HepG2 (cell line): ENCODE measurements around the gene ANKS4B. TPM values are rescaled to one million over a fixed set of nuclear protein-coding genes. Genes with fewer than 3 reads are reported as not detected.

ENCODE experiments used
- ATF1 ChIP-seq: IDR thresholded peaks from 2 replicates; pipeline ENCODE4 v1.6.1; 2016; ENCODE audit warnings: mild to moderate bottlenecking, control low read depth
- CCDC6 ChIP-seq: sonication (generic); formaldehyde crosslinking; IDR thresholded peaks from 2 replicates; pipeline ENCODE4 v1.8.1; 2022; ENCODE audit warnings: mild to moderate bottlenecking, missing genetic modification reagents, moderate library complexity
- EEA1 ChIP-seq: sonication (generic); formaldehyde crosslinking; IDR thresholded peaks from 2 replicates; pipeline ENCODE4 v1.5.1; 2020; ENCODE audit warnings: mild to moderate bottlenecking, missing genetic modification reagents, borderline replicate concordance
- HDAC2 ChIP-seq: sonication (generic); formaldehyde crosslinking; IDR thresholded peaks from 2 replicates; pipeline ENCODE4 v1.4.0; 2020; ENCODE audit warnings: missing genetic modification reagents
- HES4 ChIP-seq: sonication (generic); formaldehyde crosslinking; IDR thresholded peaks from 2 replicates; pipeline ENCODE4 v1.9.0; 2021; ENCODE audit warnings: mild to moderate bottlenecking, missing genetic modification reagents, borderline replicate concordance
- HNF4G ChIP-seq, 2 experiments: sonication (generic) in 1 of 2; formaldehyde crosslinking in 1 of 2; IDR thresholded peaks; 2 replicates each; pipeline versions ENCODE4 v1.4.0 to v1.6.1; 2011 to 2020; ENCODE audit warnings: borderline replicate concordance in 2 of 2, low read depth in 2 of 2, mild to moderate bottlenecking in 2 of 2, low read length in 1 of 2, missing genetic modification reagents in 1 of 2, moderate library complexity in 1 of 2
- HNRNPL ChIP-seq: fragments of 200-400 bp; formaldehyde crosslinking; IDR thresholded peaks from 2 replicates; pipeline ENCODE4 v1.6.1; 2017; ENCODE audit warnings: mild to moderate bottlenecking, low read depth, low read length
- ISX ChIP-seq: sonication (generic); formaldehyde crosslinking; conservative IDR thresholded peaks from 2 replicates; pipeline ENCODE4 v1.5.0; 2020; ENCODE audit warnings: missing genetic modification reagents
- KAT7 ChIP-seq: IDR thresholded peaks from 2 replicates; pipeline ENCODE4 v1.6.1; 2018; ENCODE audit warnings: borderline replicate concordance, missing compliant biosample characterization
- KLF12 ChIP-seq: sonication (generic); formaldehyde crosslinking; IDR thresholded peaks from 2 replicates; pipeline ENCODE4 v1.4.0; 2020; ENCODE audit warnings: missing genetic modification reagents, borderline replicate concordance
- NR2F6 ChIP-seq, 2 experiments: IDR thresholded peaks; 2 replicates each; pipeline ENCODE4 v1.6.1; 2016; ENCODE audit warnings: antibody characterized with exemption in 1 of 2, mild to moderate bottlenecking in 1 of 2
- PHF8 ChIP-seq: sonication (generic); formaldehyde crosslinking; IDR thresholded peaks from 2 replicates; pipeline ENCODE4 v1.5.0; 2020; ENCODE audit warnings: missing genetic modification reagents
- RBM22 ChIP-seq: fragments of 200-400 bp; formaldehyde crosslinking; optimal IDR thresholded peaks from 2 replicates; pipeline ENCODE3; 2017; ENCODE audit warnings: mild to moderate bottlenecking, low read length, moderate library complexity
- REXO4 ChIP-seq: sonication (generic); formaldehyde crosslinking; IDR thresholded peaks from 2 replicates; pipeline ENCODE4 v1.8.0; 2022; ENCODE audit warnings: missing genetic modification reagents, mild to moderate bottlenecking, borderline replicate concordance
- RFXANK ChIP-seq: IDR thresholded peaks from 2 replicates; pipeline ENCODE4 v1.6.1; 2016
- THAP11 ChIP-seq: IDR thresholded peaks from 2 replicates; pipeline ENCODE4 v1.6.1; 2016; ENCODE audit warnings: missing biosample characterization, missing genetic modification reagents
- ZNF296 ChIP-seq: sonication (generic); formaldehyde crosslinking; conservative IDR thresholded peaks from 2 replicates; pipeline ENCODE4 v1.5.0; 2020; ENCODE audit warnings: mild to moderate bottlenecking, missing genetic modification reagents
- ZNF337 ChIP-seq: sonication (generic); formaldehyde crosslinking; IDR thresholded peaks from 2 replicates; pipeline ENCODE4 v1.5.1; 2020; ENCODE audit warnings: missing genetic modification reagents, low read depth, mild to moderate bottlenecking, borderline replicate concordance
- ZNF460 ChIP-seq: sonication (generic); formaldehyde crosslinking; IDR thresholded peaks from 2 replicates; pipeline ENCODE4 v1.5.1; 2020; ENCODE audit warnings: missing genetic modification reagents, mild to moderate bottlenecking, borderline replicate concordance
- ZNF496 ChIP-seq: sonication (generic); formaldehyde crosslinking; IDR thresholded peaks from 2 replicates; pipeline ENCODE4 v1.8.1; 2023; ENCODE audit warnings: mild to moderate bottlenecking, moderate library complexity, missing genetic modification reagents; ENCODE audit not compliant: insufficient replicate concordance
- ZNF572 ChIP-seq: sonication (generic); formaldehyde crosslinking; IDR thresholded peaks from 2 replicates; pipeline ENCODE4 v1.5.1; 2020; ENCODE audit warnings: mild to moderate bottlenecking, missing genetic modification reagents
- polyA plus RNA-seq, 8 experiments: library from polyadenylated mRNA; depleted of rRNA in 3 of 8; stranded (reverse) in 7 of 8; unstranded in 1 of 8; fragments of >200 nt; fragmentation: Illumina TruSeq in 4 of 8; extraction: Trizol in 4 of 8; gene quantifications; 2 replicates each; pipeline versions ENCODE4 v1.2.1 to v1.2.3, GENCODE V29; 2011 to 2016; ENCODE audit warnings: low read depth in 4 of 8, missing spikeins in 1 of 8, mixed read lengths in 1 of 8; ENCODE audit not compliant: insufficient read depth in 1 of 8
- total RNA-seq, 5 experiments: library from RNA; depleted of rRNA; stranded (reverse); fragments of >200 nt; fragmentation: Illumina TruSeq; extraction: Trizol; gene quantifications; 2 replicates each; pipeline ENCODE4 v1.2.3, GENCODE V29; 2016; ENCODE audit warnings: low read depth in 1 of 5
- TF ChIP-seq, protein P1 (sequence below): fragments of 450-650 bp; IDR thresholded peaks from 2 replicates; pipeline ENCODE4 v1.6.1; 2016
- TF ChIP-seq, protein P2 (sequence below), 2 experiments: fragments of 450-650 bp in 1 of 2; sonication (generic) in 1 of 2; formaldehyde crosslinking; IDR thresholded peaks; 2 replicates each; pipeline versions ENCODE4 v1.5.0 to v1.8.0; 2020 to 2022; ENCODE audit warnings: mild to moderate bottlenecking in 1 of 2, missing genetic modification reagents in 1 of 2
- TF ChIP-seq, protein P3 (sequence below): sonication (generic); formaldehyde crosslinking; IDR thresholded peaks from 2 replicates; pipeline ENCODE4 v1.4.0; 2020; ENCODE audit warnings: missing genetic modification reagents
- TF ChIP-seq, protein P4 (sequence below): sonication (generic); formaldehyde crosslinking; IDR thresholded peaks from 2 replicates; pipeline ENCODE4 v1.4.0; 2020; ENCODE audit warnings: low read depth, mild to moderate bottlenecking, missing genetic modification reagents

The ANKS4B gene
- total and polyA plus RNA-seq, 2 of the 13 experiments (the other 11 are each of a cell fraction or from before 2014, with no cell fraction given): 6.5 to 30.0 TPM

DNA sequence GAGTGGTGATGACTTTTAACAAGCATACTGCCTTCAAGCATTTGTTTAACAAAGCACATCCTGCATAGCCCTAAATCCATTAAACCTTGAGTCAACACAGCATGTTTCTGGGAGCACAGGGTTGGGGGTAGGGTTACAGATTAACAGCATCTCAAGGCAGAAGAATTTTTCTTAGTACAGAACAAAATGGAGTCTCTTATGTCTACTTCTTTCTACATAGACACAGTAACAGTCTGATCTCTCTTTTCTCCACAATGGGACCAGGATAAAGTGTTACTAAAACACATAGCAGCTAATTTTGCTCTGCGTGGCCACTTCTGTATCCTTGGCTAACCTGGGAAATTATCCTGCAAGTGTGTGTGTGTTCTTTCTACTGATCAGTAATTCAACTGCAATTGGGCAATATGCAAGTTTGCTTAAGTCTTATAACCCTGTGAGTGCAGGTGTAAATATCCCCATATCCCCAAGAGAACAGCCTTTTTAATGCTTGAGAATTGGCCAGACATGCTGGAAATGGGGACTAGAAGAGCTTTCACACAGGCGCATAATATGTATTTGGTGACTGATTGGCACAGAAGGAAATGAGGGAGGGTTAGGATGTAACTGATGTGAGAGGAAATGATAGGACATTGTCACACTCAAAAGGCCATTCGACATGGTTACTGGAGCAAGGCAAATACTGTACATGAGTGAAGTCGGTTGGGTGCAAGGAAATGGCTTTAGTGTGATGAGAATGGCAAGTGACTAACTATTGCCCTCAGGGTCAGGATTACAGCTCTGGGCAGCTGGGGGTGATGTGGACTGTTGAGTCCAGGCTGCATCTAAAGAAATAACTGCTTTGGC is 10.8 kb upstream of the ANKS4B start (continued):
- TF ChIP-seq, protein P1, sequence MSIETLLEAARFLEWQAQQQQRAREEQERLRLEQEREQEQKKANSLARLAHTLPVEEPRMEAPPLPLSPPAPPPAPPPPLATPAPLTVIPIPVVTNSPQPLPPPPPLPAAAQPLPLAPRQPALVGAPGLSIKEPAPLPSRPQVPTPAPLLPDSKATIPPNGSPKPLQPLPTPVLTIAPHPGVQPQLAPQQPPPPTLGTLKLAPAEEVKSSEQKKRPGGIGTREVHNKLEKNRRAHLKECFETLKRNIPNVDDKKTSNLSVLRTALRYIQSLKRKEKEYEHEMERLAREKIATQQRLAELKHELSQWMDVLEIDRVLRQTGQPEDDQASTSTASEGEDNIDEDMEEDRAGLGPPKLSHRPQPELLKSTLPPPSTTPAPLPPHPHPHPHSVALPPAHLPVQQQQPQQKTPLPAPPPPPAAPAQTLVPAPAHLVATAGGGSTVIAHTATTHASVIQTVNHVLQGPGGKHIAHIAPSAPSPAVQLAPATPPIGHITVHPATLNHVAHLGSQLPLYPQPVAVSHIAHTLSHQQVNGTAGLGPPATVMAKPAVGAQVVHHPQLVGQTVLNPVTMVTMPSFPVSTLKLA: no peak
- TF ChIP-seq REXO4: no peak
- no peak for TF ChIP-seq HNRNPL
- TF ChIP-seq KLF12: no peak
- no peak for TF ChIP-seq RFXANK (CRISPR knock-in tag)
- no peak for TF ChIP-seq EEA1 (CRISPR knock-in tag)
- no peak for TF ChIP-seq CCDC6 (CRISPR knock-in tag)
- no peak for TF ChIP-seq ATF1 (CRISPR knock-in tag)
- TF ChIP-seq RBM22: no peak
- no peak for TF ChIP-seq ZNF572 (CRISPR knock-in tag)
- TF ChIP-seq ISX (CRISPR knock-in tag): no peak
- TF ChIP-seq, protein P2, sequence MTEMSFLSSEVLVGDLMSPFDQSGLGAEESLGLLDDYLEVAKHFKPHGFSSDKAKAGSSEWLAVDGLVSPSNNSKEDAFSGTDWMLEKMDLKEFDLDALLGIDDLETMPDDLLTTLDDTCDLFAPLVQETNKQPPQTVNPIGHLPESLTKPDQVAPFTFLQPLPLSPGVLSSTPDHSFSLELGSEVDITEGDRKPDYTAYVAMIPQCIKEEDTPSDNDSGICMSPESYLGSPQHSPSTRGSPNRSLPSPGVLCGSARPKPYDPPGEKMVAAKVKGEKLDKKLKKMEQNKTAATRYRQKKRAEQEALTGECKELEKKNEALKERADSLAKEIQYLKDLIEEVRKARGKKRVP (CRISPR knock-in tag; IDR thresholded peaks at IDR 0.05): no peak
- no peak for TF ChIP-seq HNF4G (IDR thresholded peaks at IDR 0.05; ENCODE audit: borderline replicate concordance, low read depth, low read length)
- no peak for TF ChIP-seq HNF4G (CRISPR knock-in tag; IDR thresholded peaks at IDR 0.05; ENCODE audit: borderline replicate concordance, low read depth)
- 0 out of 2 replicates have a peak, but pooled peaks have one; percentile 22 for TF ChIP-seq PHF8
- 0 out of 2 replicates have a peak, but pooled peaks have one; percentile 17 for TF ChIP-seq THAP11 (CRISPR knock-in tag)
- no peak for TF ChIP-seq HES4
- no peak for TF ChIP-seq ZNF337 (CRISPR knock-in tag)
- TF ChIP-seq HDAC2 (CRISPR knock-in tag): 0 out of 2 replicates have a peak, but pooled peaks have one; percentile 12
- TF ChIP-seq NR2F6 (IDR thresholded peaks at IDR 0.05): no peak
- no peak for TF ChIP-seq NR2F6 (CRISPR knock-in tag; IDR thresholded peaks at IDR 0.05)
- TF ChIP-seq, protein P3, sequence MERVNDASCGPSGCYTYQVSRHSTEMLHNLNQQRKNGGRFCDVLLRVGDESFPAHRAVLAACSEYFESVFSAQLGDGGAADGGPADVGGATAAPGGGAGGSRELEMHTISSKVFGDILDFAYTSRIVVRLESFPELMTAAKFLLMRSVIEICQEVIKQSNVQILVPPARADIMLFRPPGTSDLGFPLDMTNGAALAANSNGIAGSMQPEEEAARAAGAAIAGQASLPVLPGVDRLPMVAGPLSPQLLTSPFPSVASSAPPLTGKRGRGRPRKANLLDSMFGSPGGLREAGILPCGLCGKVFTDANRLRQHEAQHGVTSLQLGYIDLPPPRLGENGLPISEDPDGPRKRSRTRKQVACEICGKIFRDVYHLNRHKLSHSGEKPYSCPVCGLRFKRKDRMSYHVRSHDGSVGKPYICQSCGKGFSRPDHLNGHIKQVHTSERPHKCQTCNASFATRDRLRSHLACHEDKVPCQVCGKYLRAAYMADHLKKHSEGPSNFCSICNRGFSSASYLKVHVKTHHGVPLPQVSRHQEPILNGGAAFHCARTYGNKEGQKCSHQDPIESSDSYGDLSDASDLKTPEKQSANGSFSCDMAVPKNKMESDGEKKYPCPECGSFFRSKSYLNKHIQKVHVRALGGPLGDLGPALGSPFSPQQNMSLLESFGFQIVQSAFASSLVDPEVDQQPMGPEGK (CRISPR knock-in tag): no peak; the same call in 1 of the 2 replicates
- no peak for TF ChIP-seq ZNF496 (CRISPR knock-in tag)
- TF ChIP-seq ZNF296 (CRISPR knock-in tag): no peak
- no peak for TF ChIP-seq KAT7 (CRISPR knock-in tag)
- no peak for TF ChIP-seq ZNF460 (CRISPR knock-in tag)
- TF ChIP-seq, protein P4, sequence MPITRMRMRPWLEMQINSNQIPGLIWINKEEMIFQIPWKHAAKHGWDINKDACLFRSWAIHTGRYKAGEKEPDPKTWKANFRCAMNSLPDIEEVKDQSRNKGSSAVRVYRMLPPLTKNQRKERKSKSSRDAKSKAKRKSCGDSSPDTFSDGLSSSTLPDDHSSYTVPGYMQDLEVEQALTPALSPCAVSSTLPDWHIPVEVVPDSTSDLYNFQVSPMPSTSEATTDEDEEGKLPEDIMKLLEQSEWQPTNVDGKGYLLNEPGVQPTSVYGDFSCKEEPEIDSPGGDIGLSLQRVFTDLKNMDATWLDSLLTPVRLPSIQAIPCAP (CRISPR knock-in tag): no peak
